Neuron (in vitro differentiated cells): ENCODE results near the gene PPP1R37.

Experiments
- H2AFZ ChIP-seq: one replicate; pipeline ENCODE4 v1.6.1; 2013; ENCODE audit warnings: low read depth, mild to moderate bottlenecking, inconsistent platforms, low read length, moderate library complexity
- H3K27me3 ChIP-seq: one replicate; pipeline ENCODE4 v1.6.1; 2013; ENCODE audit warnings: low read length; ENCODE audit not compliant: insufficient read depth
- H3K36me3 ChIP-seq: one replicate; pipeline ENCODE4 v1.6.1; 2013; ENCODE audit warnings: low read length; ENCODE audit not compliant: insufficient read depth
- H3K4me1 ChIP-seq: one replicate; pipeline ENCODE4 v1.6.1; 2013; ENCODE audit warnings: low read length; ENCODE audit not compliant: insufficient read depth
- H3K4me3 ChIP-seq: 2 replicates; pipeline ENCODE4 v1.5.1; 2013; ENCODE audit warnings: mild to moderate bottlenecking, low read length, moderate library complexity
- H3K9me3 ChIP-seq: one replicate; pipeline ENCODE4 v1.6.1; 2013; ENCODE audit warnings: low read length

Gene PPP1R37

DNA sequence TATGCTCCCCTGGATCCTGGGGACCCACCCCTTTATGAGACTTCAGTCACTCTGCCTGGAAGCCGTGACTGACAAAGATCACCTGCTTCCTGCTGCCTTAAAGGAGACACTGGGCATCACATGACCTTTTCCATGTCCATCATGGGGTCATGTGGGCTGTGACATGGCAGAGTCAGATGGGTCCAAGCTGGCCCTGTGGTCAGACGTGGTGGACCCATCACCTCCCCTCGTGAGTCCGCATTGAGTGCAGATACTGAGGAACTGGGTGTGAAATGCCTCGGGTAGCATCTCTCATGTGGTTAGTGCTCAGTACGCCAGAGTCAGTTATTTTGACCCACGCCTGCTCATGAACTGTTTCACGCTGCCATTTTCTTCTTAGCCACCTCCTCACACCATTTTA lies 40.7 kb downstream of the PPP1R37 start:
- H3K9me3 ChIP-seq = no peaks in the 10 kb centered on the region
- peaks cover 17% of the 10 kb centered on the region for H3K4me1 ChIP-seq
- H3K27me3 ChIP-seq = no peaks in the 10 kb centered on the region
- no peaks in the 10 kb centered on the region for H3K36me3 ChIP-seq
- H3K4me3 ChIP-seq = no peak overlapping the region
- no peak overlapping the region for H2AFZ ChIP-seq

DNA sequence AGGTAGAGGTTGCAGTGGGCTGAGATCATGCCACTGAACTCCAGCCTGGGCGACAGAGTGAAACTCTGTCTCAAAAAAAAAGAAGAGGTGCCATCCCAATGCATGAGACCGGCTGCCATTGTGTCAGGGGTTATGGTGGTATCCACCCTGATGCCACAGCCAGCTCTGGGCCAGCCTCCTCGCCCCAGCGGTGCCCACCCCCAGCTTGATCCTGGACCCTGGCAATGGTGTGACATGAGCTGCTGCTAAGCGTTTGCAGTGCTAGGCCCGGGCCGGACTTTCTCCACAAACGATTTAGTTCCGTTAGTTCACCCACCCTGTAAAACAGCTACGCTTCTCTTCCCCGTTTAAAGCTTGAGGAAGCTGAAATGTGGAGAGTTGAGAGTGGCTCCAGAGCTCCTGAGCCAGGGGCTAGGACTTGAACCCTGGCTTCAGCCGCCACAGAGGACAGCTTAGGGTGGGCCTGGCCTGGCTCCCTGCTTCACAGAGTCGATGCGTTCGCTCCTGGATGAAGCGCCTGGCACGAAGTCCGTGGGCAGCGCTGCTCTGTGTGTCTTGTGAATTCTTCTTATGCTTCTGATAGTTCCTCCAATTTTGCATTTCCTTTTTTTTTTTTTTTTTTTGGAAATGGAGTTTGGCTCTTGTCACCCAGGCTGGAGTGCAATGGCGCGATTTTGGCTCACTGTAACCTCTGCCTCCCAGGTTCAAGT lies 42.4 kb downstream of the PPP1R37 start:
- H3K36me3 ChIP-seq = no peaks in the 10 kb centered on the region
- no peak overlapping the region for H3K4me3 ChIP-seq
- no peak overlapping the region for H2AFZ ChIP-seq
- peaks cover 17% of the 10 kb centered on the region for H3K4me1 ChIP-seq
- H3K9me3 ChIP-seq = no peaks in the 10 kb centered on the region
- no peaks in the 10 kb centered on the region for H3K27me3 ChIP-seq

GRCh38 chr19:45136507-45137178 lies 43.7 kb downstream of the PPP1R37 start:
- Histone ChIP-seq H3K4me3 (no peak overlapping the region), H3K4me1 (peaks cover 17% of the 10 kb centered on the region), H3K27me3 (no peaks in the 10 kb centered on the region), H3K36me3 (peaks cover 10% of the 10 kb centered on the region), H3K9me3 (no peaks in the 10 kb centered on the region), H2AFZ (no peak overlapping the region)

DNA sequence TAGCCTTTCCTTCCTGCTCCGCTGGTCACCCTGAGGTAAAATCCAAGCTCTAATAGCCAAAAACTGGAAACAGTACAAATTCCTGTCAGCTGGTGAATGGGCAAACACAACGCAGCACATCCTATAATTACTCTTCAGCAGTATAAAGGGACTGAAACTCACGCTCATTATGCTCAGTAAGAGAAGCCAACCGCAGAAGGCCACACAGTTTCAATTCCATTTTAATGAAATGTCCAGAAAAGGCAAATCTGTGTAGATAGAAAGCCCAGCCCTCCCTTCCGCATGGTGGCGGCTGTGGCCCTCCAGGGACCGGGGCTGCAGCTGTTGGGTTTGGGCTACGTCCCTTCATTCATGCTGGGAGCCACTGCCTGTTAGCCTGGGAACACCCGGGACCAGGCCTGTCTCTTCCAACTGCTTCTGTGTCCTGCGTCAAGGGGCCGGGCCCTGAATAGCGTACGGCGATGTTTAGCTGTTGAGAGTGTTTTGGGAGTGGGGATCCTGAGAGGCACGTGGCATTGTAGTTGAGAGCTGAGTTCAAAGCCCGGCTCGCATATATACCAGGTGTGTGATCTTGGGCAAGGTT lies 44.3 kb downstream of the PPP1R37 start:
- Histone ChIP-seq H3K36me3 (peaks cover 16% of the 10 kb centered on the region), H3K9me3 (no peaks in the 10 kb centered on the region), H3K4me1 (peaks cover 17% of the 10 kb centered on the region), H3K4me3 (no peak overlapping the region), H2AFZ (no peak overlapping the region), H3K27me3 (no peaks in the 10 kb centered on the region)

GRCh38 chr19:45138303-45138751 lies 45.3 kb downstream of the PPP1R37 start:
- Histone ChIP-seq H2AFZ (no peak overlapping the region), H3K27me3 (no peaks in the 10 kb centered on the region), H3K4me1 (peaks cover 17% of the 10 kb centered on the region)

GRCh38 chr19:45139286-45140143 lies 46.5 kb downstream of the PPP1R37 start:
- H3K4me1 ChIP-seq = peaks cover 17% of the 10 kb centered on the region
- peaks cover 32% of the 10 kb centered on the region for H3K36me3 ChIP-seq
- H3K4me3 ChIP-seq = no peak overlapping the region
- no peaks in the 10 kb centered on the region for H3K27me3 ChIP-seq
- H2AFZ ChIP-seq = no peak overlapping the region
- H3K9me3 ChIP-seq = peaks cover 2% of the 10 kb centered on the region

More at GRCh38 chr19:45138303-45138751, 45.3 kb downstream of the PPP1R37 start:
- Histone ChIP-seq H3K36me3 (peaks cover 27% of the 10 kb centered on the region), H3K4me3 (no peak overlapping the region), H3K9me3 (no peaks in the 10 kb centered on the region)

GRCh38 chr19:45140144-45140503 lies 47.1 kb downstream of the PPP1R37 start:
- Histone ChIP-seq H3K4me3 (no peak overlapping the region), H3K4me1 (peaks cover 17% of the 10 kb centered on the region), H3K36me3 (peaks cover 35% of the 10 kb centered on the region), H3K9me3 (peaks cover 2% of the 10 kb centered on the region), H2AFZ (no peak overlapping the region), H3K27me3 (no peaks in the 10 kb centered on the region)

DNA sequence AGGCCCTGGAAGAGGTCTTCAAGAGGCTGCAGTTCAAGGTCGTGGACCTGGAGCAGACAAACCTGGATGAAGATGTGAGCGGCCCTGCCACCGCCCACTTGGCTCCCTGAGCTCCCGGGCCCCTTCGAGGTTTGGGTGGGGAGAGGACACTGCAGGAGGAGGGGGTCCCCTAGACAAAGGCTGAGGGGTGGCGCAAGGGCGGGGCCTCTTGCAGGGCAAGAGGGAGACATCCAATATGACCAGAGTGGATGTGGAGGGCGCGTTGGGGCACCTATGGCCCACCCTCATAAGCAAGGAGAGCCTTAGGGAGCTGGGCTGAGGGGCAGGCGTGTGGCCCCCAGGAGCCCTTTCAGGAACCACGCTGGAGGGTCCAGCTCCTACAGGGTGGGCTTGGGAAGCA lies 47.6 kb downstream of the PPP1R37 start:
- H3K4me3 ChIP-seq = no peak overlapping the region
- peaks cover 17% of the 10 kb centered on the region for H3K4me1 ChIP-seq
- H2AFZ ChIP-seq = no peak overlapping the region
- peaks cover 38% of the 10 kb centered on the region for H3K36me3 ChIP-seq
- peaks cover 2% of the 10 kb centered on the region for H3K9me3 ChIP-seq
- H3K27me3 ChIP-seq = no peaks in the 10 kb centered on the region

DNA sequence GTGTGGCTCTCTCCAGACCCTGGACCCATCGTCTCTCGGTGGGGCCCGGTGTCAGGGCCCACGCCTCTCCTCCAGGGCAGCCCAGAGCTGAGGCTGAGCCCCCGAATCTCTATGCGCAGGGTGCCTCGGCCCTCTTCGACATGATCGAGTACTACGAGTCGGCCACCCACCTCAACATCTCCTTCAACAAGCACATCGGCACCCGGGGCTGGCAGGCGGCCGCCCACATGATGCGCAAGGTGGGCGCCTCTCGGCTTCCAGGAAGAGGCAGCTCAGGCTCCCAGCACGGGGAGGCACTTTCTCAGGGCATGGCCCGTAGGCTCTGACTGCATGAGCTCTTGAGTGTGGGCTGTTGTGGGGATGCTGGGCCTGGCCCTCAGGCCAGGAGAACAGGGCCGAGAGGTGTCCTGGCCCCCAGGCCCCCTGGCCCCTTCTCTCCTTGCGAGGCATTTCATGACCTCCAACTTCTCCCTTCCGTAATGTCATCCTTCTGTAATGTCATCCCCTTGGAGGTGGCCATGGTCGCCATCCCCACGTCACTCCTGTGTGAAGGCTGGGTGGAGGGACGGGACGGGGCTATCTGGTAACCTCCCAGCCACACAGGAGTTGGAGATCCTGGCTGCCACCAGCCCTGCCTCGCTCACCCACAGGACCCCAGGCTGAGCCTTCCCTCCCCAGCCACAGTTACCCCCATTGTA lies 48.4 kb downstream of the PPP1R37 start:
- H3K27me3 ChIP-seq = no peaks in the 10 kb centered on the region
- H3K4me3 ChIP-seq = no peak overlapping the region
- peaks cover 2% of the 10 kb centered on the region for H3K9me3 ChIP-seq
- no peak overlapping the region for H2AFZ ChIP-seq
- H3K36me3 ChIP-seq = peaks cover 39% of the 10 kb centered on the region
- H3K4me1 ChIP-seq = peaks cover 12% of the 10 kb centered on the region

DNA sequence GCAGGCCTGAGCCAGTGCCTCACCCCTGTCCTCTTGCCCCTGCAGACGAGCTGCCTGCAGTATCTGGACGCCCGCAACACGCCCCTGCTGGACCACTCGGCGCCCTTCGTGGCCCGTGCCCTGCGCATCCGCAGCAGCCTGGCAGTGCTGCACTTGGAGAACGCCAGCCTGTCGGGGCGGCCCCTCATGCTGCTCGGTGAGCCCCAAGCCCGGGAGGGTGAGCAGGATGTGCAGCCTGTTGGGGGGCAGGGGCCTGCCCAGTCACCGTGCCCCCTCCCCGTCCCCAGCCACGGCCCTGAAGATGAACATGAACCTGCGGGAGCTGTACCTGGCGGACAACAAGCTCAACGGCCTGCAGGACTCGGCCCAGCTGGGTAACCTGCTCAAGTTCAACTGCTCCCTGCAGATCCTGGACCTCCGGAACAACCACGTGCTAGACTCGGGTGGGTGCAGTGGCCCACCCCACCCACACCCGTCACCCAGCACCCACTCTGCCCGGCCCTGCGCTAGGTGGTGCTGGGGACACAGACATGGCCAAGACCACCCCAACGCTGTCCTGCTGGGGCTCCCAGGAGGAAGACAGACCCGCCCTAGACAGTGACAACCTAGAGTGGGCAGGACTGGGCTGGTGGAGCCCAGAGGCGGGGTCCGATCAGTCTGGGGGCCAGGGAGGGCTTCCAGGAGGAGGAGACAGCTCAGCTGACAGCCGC lies 49.2 kb downstream of the PPP1R37 start:
- no peak overlapping the region for H3K4me3 ChIP-seq
- peaks cover 4% of the 10 kb centered on the region for H3K4me1 ChIP-seq
- no peaks in the 10 kb centered on the region for H3K27me3 ChIP-seq
- no peak overlapping the region for H2AFZ ChIP-seq
- peaks cover 2% of the 10 kb centered on the region for H3K9me3 ChIP-seq
- H3K36me3 ChIP-seq = peaks cover 39% of the 10 kb centered on the region

GRCh38 chr19:45142726-45143110 lies 49.7 kb downstream of the PPP1R37 start:
- Histone ChIP-seq H3K4me3 (no peak overlapping the region), H3K9me3 (peaks cover 2% of the 10 kb centered on the region), H3K4me1 (no peaks in the 10 kb centered on the region), H3K36me3 (peaks cover 39% of the 10 kb centered on the region), H2AFZ (no peak overlapping the region), H3K27me3 (no peaks in the 10 kb centered on the region)
